HG02571 (cell line): Measurements from ENCODE around the gene ATE1.
"Not testable (repeated sequence)": the region's sequence is repeated elsewhere in the genome, so short reads cannot be mapped to it uniquely, and the experiment has no call there.

Source experiments
- ATAC-seq: cut with Tn5 transposase; IDR thresholded peaks from one replicate; pipeline ENCODE4 v1.9.1; 2021; ENCODE audit warnings: mild to moderate bottlenecking, moderate library complexity; ENCODE audit not compliant: unreplicated experiment

The ATE1 gene

DNA sequence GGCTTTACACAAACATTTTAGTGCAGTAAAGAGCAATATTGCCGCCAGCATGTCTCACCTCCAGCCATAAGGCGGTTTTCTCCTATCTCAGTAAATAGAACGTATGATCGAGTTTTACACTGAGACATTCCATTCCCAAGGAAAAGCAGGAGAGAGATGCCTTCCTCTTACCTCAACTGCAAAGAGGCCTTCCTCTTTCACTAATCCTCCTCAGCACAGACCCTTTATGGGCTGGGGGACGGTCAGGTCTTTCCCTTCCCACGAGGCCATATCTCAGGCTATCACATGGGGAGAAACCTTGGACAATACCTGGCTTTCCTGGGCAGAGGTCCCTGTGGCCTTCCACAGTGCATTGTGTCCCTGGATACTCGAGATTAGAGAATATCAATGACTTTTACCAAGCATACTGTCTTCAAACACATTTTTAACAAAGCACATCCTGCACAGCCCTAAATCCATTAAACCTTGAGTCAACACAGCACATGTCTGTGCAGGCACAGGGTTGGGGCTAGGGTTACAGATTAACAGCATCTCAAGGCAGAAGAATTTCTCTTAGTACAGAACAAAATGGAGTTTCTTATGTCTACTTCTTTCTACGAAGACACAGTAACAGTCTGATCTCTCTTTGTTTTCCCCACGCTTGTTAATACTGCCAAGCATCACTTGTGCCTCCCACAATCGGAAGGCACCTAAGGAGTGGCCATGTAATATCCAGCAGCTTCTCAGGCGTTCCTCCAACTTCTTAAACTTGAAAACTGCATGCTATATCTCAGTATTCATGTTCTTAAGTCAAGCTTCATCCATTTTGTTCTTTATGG is 2.6 kb upstream of the ATE1 start:
- not testable (repeated sequence) for ATAC-seq

DNA sequence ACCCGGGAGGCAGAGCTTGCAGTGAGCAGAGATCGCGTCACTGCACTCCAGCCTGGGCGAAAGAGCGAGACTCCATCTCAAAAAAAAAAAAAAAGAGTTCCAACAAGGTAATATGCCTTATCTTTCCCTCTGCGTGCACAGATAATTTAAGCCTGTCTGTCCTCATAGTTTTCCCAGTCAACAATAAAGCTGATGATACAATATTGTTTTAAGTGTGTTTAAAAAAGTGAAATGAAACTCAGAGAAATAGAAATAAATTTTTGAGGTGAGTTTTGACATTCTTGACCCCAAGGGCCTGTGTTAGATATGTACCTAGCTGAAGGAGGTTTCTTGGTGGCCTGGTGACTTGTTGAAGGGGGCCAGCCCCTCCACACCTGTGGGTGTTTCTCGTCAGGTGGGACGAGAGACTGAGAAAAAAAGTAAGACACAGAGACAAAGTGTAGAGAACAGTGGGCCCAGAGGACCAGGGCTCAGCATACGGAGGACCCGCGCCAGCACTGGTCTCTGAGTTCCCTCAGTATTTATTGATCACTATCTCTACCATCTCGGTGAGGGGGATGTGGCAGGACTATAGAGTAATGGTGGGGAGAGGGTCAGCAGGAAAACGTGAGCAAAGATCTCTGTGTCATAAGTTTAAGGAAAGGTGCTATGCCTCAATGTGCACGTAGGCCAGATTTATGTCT is 1.9 kb upstream of the ATE1 start:
- not testable (repeated sequence) for ATAC-seq

DNA sequence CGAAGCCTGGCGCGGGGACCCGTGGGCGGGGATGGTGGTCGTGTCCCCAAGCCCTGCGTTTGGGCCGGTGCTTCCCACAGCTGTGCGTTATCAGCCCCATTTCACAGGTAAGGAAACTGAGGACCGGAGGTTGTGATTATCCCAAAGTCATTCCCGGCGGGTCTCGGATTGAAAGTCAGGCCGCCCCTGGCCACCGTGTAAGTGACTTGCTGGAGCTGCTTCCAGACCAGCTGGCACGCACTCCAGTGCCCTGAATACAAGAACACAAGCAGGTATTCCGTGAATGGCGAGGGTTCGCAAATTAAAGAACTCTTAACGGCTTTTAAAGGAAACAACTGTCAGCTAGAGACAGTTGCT is 675 bp upstream of the ATE1 start:
- ATAC-seq: peak; percentile 10

DNA sequence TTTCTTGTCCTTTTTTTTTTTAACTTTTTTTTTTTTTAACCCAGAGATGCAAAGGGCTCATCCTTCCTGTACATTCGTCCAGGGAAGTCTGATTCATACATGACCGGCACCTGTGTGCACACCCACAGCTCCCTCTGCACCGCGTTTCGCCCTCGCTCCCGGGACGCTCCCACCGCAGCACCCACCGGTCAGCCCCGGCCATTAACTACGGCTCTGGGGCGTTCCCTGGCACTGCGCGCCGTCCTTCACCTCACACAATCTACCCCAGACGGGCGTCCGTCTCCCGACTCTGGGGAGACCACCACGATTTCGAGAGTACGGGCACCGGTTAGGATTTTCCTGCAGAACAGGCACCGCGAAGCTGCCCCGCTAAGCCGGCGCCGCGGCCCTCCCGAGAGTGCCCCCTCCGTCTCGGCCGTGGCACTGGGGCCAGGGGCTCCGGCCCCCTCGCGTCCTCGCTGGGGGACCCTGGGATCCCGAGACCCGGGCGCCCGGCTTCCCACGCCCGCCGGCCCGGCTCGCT is 452 bp downstream of the ATE1 start:
- peak; percentile 46 for ATAC-seq

DNA sequence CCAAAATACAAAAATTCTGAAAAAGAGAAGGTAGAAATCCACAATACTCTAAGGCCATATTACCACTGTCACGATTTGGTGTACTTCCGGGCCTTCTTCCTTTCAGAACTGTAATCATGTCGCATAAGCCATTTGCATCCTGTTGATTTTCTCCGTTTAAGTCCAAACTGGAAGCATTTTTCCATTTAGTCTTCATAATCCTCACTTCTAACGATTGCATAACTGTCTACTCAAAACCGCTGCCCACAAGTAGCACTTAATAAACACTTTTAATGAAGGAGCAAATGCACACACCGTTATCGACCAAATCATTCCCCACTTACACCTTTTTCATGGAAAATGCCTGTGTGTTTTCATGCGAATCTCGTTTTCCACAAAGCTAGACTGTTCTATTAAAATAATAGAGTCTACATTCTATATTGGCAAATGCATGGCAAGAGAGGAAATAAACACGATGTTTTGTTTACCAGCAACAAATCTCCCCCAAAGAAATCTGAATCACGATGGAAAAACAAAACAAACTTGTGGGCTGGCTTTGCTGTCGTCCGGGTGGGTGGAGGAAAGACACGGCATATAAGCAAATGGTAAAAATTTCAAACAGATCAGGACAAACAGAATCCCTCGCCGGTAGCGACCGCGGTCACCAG is 1.0 kb downstream of the ATE1 start:
- no peak for ATAC-seq

DNA sequence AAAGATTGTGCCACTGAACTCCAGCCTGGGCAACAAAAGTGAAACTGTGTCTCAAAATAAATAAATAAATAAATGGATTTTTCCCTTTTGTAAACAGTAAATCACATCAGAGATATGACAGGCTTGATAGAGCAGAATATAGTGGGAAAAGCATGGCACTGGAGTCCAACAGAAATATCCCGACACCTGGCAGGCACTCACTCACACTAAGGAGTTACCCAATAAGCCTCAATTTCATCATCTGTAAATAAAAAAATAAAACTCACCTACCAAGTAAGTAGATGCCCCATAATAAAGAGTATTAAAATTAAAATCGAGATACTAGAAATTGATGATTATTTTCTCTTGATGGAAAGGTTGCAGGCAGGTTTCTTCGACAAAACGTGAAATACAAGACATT is 1.7 kb downstream of the ATE1 start:
- no peak for ATAC-seq

DNA sequence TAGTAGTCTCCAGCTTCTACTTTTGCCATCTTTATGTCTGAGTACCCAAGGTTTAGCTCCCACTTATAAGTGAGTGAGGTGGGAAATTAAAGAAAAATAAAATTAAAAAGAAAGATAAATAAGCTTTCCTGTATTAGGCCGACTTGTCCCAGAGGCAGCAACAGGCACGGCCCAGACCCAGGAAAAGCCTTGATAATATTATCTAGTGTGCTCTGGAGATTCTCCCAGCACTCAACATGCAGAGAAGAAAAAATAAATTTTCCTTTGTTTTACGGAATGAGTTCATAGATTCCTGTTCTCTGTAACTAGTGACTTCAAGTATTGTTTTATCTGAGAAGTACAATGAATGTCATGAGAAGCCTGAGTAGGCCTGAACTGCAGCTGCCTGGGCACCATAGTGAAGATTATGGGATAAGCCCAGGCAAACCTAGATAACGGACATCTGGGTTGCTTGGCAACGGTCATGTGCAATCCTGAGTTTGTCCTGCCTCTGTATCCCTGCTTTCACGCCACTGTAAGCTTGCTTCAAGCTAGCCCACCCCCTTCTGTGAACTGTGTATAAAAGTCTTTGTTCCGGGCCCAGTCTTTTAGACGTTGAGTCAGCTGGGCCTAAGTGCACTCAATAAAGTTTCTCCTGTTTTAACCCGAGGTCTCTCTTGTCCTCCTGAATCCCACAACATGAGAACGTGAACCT is 6.4 kb downstream of the ATE1 start:
- ATAC-seq: no peak

DNA sequence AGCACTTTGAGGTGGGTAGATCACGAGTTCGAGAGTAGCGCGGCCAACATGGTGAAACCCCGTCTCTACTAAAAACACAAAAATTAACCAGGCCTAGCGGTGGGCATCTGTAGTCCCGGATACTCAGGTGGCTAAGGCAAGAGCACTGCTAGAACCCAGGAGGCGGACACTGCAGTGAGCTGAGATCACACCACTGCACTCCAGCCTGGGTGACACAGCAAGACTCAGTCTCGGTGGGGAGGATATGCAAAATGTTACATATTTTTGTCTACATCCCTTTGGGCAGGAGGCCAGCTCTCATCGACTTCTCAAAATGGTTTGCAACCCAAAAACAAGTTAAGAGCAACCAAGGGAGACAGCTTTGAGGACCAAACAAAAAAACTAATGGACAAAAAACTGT is 8.2 kb downstream of the ATE1 start:
- ATAC-seq: peak; percentile 80

DNA sequence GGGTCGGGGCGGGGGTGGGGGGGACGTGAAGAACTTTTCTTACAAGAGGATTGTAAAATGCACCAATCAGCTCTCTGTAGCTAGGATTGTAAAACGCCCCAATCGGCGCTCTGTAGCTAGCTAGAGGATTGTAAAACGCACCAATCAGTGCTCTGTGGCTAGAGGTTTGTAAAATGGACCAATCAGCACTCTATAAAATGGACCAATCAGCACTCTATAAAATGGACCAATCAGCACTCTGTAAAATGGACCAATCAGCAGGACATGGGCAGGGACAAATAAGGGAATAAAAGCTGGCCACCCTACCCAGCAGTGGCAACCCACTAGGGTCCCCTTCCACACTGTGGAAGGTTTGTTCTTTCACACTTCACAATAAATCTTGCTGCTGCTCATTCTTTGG is 9.0 kb downstream of the ATE1 start:
- ATAC-seq: not testable (repeated sequence)

DNA sequence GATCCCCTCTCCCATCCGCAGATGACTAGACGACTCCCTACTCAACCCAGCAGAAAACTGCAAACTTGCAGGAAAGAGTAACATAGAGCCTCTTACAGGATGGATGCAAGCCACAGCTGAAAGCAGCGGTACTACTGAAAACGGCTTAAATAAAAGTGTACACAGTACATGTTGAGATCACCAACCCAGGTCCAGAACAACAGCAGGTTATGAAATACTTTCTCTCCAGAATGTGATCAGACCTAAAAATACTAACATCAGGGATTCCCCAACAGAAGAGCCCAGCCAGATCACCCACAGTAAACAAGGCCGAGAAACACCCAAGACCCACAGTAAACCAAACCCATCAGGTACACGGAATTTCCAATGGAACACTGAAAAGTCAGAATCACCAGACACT is 13.2 kb downstream of the ATE1 start:
- ATAC-seq: no peak

DNA sequence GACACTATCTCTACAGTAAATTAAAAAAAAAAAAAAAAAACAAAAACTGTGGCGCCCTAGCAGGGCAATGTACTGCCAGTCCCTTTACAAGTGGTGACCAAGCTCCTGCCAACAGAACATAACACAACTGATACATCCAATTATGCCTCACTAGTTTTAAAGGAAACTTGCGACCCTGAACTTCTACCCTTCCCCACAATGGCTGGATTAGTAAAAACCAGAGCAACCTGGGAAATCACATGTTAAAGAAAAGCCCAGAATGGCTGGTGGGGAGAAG is 16.5 kb downstream of the ATE1 start:
- ATAC-seq: no peak

DNA sequence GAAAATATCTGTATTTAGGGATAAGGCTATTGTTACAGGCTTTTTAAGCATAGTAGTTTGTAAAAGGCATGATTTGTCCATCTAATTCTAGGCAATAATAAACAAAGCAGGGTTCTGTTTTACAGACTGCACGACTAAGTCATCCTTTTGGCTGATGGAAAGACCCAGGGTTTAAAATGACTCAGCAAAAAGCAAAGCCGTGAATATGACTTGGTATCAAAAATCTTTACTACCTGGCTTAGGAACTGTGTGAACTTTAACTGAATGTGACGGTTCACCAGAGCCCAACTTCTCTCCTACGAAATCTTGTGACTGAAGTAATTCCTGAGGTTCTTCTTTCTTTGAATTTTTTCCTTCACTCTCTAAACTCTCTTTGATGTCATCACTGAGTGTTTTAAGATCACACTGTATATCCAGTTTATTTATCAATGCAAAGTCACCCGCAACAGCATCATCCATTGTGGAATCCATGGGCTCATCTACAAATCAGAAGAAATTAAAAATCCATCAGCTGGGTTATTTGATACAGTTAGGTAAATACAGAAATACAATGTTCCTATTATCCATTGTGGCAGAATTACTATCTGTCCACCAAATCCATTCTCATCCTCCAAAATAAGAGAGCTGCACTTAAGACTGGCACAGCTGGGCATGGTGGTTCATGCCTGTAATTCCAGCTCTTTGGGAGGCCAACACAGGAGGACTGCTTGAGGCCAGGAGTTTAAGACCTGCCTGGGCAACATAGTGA is 17.0 kb downstream of the ATE1 start:
- ATAC-seq: peak; percentile 54

DNA sequence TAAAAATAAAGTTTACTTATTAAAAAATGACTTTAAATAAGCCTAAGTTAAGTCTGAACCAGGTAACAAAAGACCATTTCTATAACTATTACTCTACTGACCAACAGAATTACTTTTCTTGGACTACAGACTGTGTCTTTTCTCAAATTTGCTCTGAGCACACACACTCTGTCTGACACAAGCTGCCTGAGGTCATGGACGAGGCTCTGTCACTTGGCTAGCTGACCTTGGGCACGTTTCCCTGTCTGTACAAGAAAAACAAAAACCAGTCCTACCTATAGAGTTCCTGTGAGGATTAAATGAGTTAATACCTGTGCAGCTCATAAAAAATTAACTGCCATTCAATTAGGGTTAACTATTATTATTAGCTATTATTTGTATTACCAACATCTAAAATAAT is 22.9 kb downstream of the ATE1 start:
- ATAC-seq: no peak

DNA sequence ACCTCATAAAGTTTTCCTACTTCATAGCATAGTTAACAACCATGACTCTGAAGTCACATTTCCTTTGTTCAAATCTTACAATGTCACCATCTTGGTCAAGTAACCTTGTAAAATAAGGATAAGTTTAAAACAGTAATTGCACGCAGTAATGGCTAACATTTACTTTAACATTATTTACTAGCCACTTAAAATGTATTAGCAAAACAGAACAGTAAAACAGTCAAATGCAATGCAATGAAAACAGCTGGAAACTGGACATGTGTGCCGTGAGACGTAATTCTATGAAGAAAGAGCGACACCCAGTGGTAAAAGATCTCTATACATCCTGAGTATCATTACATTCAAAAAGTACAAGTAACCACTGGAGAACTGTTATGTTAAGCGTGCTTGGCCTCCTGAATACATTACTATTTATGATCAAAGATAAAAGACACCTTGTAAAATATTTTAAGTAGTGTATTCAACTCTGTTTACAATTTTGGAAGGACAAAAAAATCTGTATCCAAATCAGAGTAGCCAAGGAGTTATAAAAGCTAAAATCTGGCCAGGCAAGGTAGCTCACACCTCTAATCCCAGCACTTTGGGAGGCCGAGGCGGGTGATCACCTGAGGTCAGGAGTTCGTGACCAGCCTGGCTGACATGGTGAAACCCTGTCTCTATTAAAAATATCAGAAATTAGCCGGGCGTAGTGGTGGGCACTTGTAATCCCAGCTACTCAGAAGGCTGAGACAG is 27.2 kb downstream of the ATE1 start:
- ATAC-seq: no peak

DNA sequence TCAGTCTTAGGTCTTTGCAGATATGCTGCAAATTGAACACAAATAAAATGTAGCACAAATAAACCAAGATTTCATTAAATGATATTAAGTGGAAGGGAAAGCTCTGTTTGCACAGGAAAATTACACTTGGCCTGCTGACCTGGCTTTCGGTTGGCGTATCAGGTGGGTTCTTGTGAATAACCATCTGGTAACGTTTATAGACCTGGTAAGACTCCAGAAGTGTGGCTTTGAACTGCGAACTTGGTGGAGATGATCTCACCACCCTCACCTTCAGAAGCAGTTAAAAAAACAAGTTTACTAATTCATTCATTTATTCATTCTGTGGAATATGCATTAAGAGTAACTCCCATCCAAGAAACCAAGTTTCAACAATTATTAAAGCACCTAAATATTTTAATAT is 28.1 kb downstream of the ATE1 start:
- no peak for ATAC-seq

DNA sequence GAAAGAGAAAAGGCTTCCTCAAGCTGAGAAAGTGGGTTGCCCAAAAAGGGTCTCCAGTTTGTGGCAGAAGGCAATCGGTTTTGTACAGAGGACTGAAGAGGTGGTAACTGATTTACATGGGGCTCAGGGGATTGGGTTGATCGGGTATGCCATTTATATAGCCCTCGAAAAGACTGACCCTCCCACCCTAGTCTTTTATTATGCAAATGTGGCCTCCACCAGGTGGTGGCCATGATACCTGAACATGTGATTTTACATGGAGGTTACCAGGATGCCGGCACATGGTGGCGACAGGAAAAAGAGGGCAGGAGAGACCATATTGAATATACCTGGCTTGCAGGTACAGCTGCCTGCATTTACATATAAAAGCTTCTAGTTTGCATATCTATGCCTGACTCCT is 36.7 kb downstream of the ATE1 start:
- no peak for ATAC-seq

DNA sequence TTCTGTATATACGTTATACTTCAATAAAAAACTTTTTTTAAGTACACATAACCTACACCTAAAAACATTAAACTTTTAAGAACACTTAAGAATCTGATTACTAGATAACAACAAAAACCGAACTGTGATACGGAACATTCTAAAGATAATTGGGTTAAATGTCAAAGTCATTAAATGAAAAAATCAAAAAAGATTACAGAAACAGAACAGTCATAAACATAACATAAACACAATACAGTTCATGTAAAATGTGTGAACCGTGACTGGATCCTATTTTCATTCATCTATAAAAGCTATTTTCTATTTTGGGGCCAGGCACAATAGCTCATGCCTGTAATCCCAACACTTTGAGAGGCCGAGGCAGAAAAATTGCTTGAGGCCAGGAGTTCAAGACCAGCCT is 38.6 kb downstream of the ATE1 start:
- ATAC-seq: no peak

DNA sequence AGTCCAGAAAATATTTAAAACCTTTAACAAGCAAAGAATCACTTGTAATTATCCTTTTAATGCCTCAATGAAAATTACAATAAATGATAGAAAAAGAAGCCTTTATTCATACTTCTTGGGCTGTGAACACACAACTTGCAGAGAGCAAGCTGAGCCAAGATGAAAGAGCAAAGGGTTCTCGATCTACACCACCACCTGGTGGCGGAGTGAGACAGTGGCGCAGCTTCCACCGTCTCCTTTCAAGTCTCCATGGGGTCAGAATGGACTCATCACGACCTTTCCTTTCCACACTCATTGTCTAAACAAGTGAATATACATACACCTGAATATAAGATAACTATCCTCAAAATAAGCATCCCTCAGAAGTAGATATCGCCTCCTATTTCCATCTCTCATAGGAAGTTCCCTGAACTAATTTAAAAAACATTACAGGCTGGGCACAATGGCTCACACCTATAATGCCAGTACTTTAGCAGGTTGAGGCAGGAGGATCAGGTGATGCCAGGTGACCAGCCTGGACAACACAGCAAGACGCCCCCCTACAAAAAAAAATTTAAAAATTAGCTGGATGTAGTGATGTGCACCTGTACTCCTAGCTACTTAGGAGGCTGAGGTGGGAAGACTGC is 40.7 kb downstream of the ATE1 start:
- no peak for ATAC-seq

DNA sequence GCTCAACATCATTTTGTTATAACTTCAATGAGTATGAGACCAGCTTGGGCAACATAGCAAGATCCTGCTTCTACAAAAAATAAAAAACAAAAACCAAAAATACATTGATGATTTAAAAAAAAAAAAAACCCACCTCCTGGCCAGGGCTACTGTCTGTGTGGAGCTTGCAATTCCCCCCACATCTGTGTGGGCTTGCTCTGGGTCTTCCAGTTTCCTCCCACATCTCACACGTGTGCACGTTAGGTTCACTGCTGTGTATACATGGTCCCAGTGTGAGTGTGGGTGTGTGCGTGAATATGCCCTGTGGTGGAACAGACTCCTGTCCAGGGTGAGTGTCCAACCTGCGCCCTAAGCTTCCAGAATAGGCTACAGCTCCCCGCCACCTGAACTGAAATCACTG is 41.6 kb downstream of the ATE1 start:
- no peak for ATAC-seq

DNA sequence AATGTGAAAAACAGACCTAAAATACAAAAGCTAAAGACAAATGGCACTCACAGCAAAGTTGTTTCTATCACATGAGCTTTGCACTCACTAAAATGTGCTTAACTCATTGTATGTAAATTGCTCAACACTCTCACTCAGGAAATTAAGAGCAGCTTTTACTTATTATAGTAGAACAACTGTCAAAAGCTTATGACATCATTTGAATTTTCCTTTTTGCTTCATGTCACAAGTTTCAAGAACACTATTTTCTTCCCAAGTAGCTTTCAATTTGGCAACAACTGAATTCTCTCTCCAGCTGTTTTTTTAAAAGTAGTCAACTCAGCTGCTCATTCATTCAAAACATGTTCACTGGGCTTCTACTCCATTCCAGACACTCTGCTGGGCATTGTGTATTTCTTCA is 46.9 kb downstream of the ATE1 start:
- no peak for ATAC-seq
